H1 (cell line): ENCODE results near the gene EIF4A3.

Source experiments
- CREB1 ChIP-seq: IDR thresholded peaks from 2 replicates; pipeline ENCODE4 v1.6.1; 2012; ENCODE audit warnings: inconsistent platforms
- CTBP2 ChIP-seq: IDR thresholded peaks from 2 replicates; pipeline ENCODE4 v1.7.0; 2011; ENCODE audit warnings: borderline replicate concordance, mild to moderate bottlenecking, moderate library complexity, mixed read lengths, low read length; ENCODE audit not compliant: insufficient read depth, insufficient read length
- CTCF ChIP-seq, 3 experiments: IDR thresholded peaks; 1 replicate in 2 of 3; 2 replicates in 1 of 3; pipeline versions ENCODE4 v1.5.1 to v1.6.1; 2011; ENCODE audit warnings: low read length in 3 of 3, mild to moderate bottlenecking in 3 of 3, inconsistent platforms in 2 of 3, low read depth in 1 of 3, moderate library complexity in 1 of 3; ENCODE audit not compliant: insufficient read depth in 1 of 3; ENCODE audit errors: control extremely low read depth in 1 of 3
- EZH2 ChIP-seq: fragments of 200-600 bp; sonication (generic); IDR thresholded peaks from 2 replicates; pipeline ENCODE4 v1.7.1; 2012; ENCODE audit warnings: low read depth, mild to moderate bottlenecking, moderate library complexity, low read length, inconsistent platforms; ENCODE audit not compliant: severe bottlenecking
- JUN ChIP-seq: IDR thresholded peaks from 2 replicates; pipeline ENCODE4 v1.6.1; 2011; ENCODE audit warnings: low read depth, mild to moderate bottlenecking, improper control_type of control experiment, low read length
- RFX5 ChIP-seq: IDR thresholded peaks from 2 replicates; pipeline ENCODE4 v1.6.1; 2011; ENCODE audit warnings: low read depth, low read length, improper control_type of control experiment, borderline replicate concordance
- ZNF274 ChIP-seq: IDR thresholded peaks from 2 replicates; pipeline ENCODE4 v1.7.0; 2012; ENCODE audit warnings: low read length, borderline replicate concordance; ENCODE audit errors: extremely low read depth

- TF ChIP-seq RFX5 (no peak), EZH2 (no peak), CTCF (IDR thresholded peaks at IDR 0.05; ENCODE audit: control extremely low read depth in 1 of 3, insufficient read depth in 1 of 3, low read depth in 1 of 3, low read length in 3 of 3) (no peak), CREB1 (no peak), ZNF274 (no peak), CTBP2 (no peak), JUN (no peak)
Measured at GRCh38 chr17:80110927-80111701, 35.8 kb downstream of the EIF4A3 start.
